Stimulated activated CD8-positive, alpha-beta memory T cell treated with anti-CD3 and anti-CD28 coated beads, Interleukin-15, amount 100 ng/mL, for 24 hours (primary cell): Measurements from ENCODE around the gene AP1B1.

ENCODE experiments used
- DNase-seq: peaks from one replicate; pipeline ENCODE4 v3.0.0-alpha.2; 2020; ENCODE audit warnings: low read depth

AP1B1 gene

GRCh38 chr22:29313576-29314466, 74.5 kb downstream of the AP1B1 start:
- DNase-seq, result no peak

GRCh38 chr22:29313126-29313575, 75.2 kb downstream of the AP1B1 start:
- DNase-seq, result no peak

GRCh38 chr22:29312218-29313125, 75.9 kb downstream of the AP1B1 start:
- no peak for DNase-seq

- DNase-seq, result no peak
Observed at GRCh38 chr22:29311464-29312217, 76.7 kb downstream of the AP1B1 start.

GRCh38 chr22:29310863-29311339, 77.5 kb downstream of the AP1B1 start:
- no peak for DNase-seq

GRCh38 chr22:29310065-29310862, 78.1 kb downstream of the AP1B1 start:
- no peak for DNase-seq

GRCh38 chr22:29309332-29310064, 78.9 kb downstream of the AP1B1 start:
- no peak for DNase-seq

GRCh38 chr22:29308791-29309262, 79.5 kb downstream of the AP1B1 start:
- DNase-seq, result no peak

- DNase-seq, result no peak
Observed at GRCh38 chr22:29308148-29308790, 80.1 kb downstream of the AP1B1 start.

GRCh38 chr22:29307596-29308147, 80.7 kb downstream of the AP1B1 start:
- no peak for DNase-seq

- DNase-seq, result no peak
Observed at GRCh38 chr22:29306835-29307595, 81.4 kb downstream of the AP1B1 start.

- no peak for DNase-seq
Observed at GRCh38 chr22:29306175-29306834, 82.1 kb downstream of the AP1B1 start, which contains the start of gene GAS2L1. Gene GAS2L1, plus strand, starts transcription at chr22:29306650. Its CDS starts 1,456 bp downstream, at chr22:29308106.

GRCh38 chr22:29305836-29306174, 82.6 kb downstream of the AP1B1 start:
- no peak for DNase-seq

- DNase-seq, result no peak
Observed at GRCh38 chr22:29302681-29303465, 85.5 kb downstream of the AP1B1 start.

GRCh38 chr22:29302402-29302680, 86.0 kb downstream of the AP1B1 start:
- DNase-seq, result no peak

- DNase-seq, result no peak
Observed at GRCh38 chr22:29301716-29302401, 86.5 kb downstream of the AP1B1 start.
